Brain microvascular endothelial cell (primary cell): ENCODE results near the gene SCNN1B.

ENCODE experiments used
- DNase-seq: peaks from one replicate; pipeline ENCODE4 v3.0.0-alpha.2; 2020
- H3K27ac ChIP-seq: fragments of 250-450 bp; sonication (Bioruptor Pico); 2 replicates; pipeline ENCODE4 v1.5.1; 2020; ENCODE audit warnings: mild to moderate bottlenecking, moderate library complexity
- H3K27me3 ChIP-seq: fragments of 250-450 bp; sonication (Bioruptor Pico); replicated peaks from 2 replicates; pipeline ENCODE4 v1.5.1; 2020; ENCODE audit warnings: mild to moderate bottlenecking
- H3K36me3 ChIP-seq: fragments of 250-450 bp; sonication (Bioruptor Pico); replicated peaks from 2 replicates; pipeline ENCODE4 v1.5.1; 2020; ENCODE audit warnings: mild to moderate bottlenecking
- H3K4me3 ChIP-seq: 2 replicates; pipeline ENCODE4 v1.5.1; 2011; ENCODE audit warnings: low read depth, mild to moderate bottlenecking, control low read depth, low read length, moderate library complexity
- CTCF ChIP-seq: IDR thresholded peaks from 2 replicates; pipeline ENCODE4 v1.5.1; 2011; ENCODE audit warnings: low read depth, mild to moderate bottlenecking, moderate library complexity, low read length, control low read depth, inconsistent platforms; ENCODE audit errors: missing control alignments
- in situ Hi-C: cut with HindIII; loops from 2 replicates; pipeline ENCODE4 v1.10.0; 2017; ENCODE audit warnings: low sequenced_read_pairs, low pct_ligation_motif_present

Gene SCNN1B

GRCh38 chr16:23257682-23258081 is 44.4 kb upstream of the SCNN1B start:
- H3K27ac ChIP-seq: no peak overlapping the region
- in situ Hi-C loops: no loop called here
- no peak for DNase-seq
- H3K36me3 ChIP-seq: no peaks in the 10 kb centered on the region
- TF ChIP-seq CTCF: no peak
- no peak overlapping the region for H3K4me3 ChIP-seq
- no peaks in the 10 kb centered on the region for H3K27me3 ChIP-seq

GRCh38 chr16:23258919-23259237 is 43.2 kb upstream of the SCNN1B start:
- DNase-seq: no peak
- in situ Hi-C loops: no loop called here
- TF ChIP-seq CTCF: no peak
- H3K27me3 ChIP-seq: no peaks in the 10 kb centered on the region
- no peak overlapping the region for H3K4me3 ChIP-seq
- no peak overlapping the region for H3K27ac ChIP-seq
- no peaks in the 10 kb centered on the region for H3K36me3 ChIP-seq

- no peak for DNase-seq
- in situ Hi-C loops: no loop called here
- no peak for TF ChIP-seq CTCF
- H3K36me3 ChIP-seq: no peaks in the 10 kb centered on the region
- H3K27ac ChIP-seq: no peak overlapping the region
- H3K27me3 ChIP-seq: no peaks in the 10 kb centered on the region
- no peak overlapping the region for H3K4me3 ChIP-seq
Observed at GRCh38 chr16:23267647-23268046, 34.5 kb upstream of the SCNN1B start.

- no peaks in the 10 kb centered on the region for H3K27me3 ChIP-seq
- no peak for DNase-seq
- H3K36me3 ChIP-seq: no peaks in the 10 kb centered on the region
- no peak overlapping the region for H3K27ac ChIP-seq
- TF ChIP-seq CTCF: no peak
- in situ Hi-C loops: no loop called here
- H3K4me3 ChIP-seq: no peak overlapping the region
Observed at GRCh38 chr16:23268561-23268960, 33.5 kb upstream of the SCNN1B start.

- in situ Hi-C loops: no loop called here
- DNase-seq: no peak
- Histone ChIP-seq H3K27me3 (no peaks in the 10 kb centered on the region), H3K4me3 (no peak overlapping the region), H3K27ac (no peak overlapping the region), H3K36me3 (no peaks in the 10 kb centered on the region)
- TF ChIP-seq CTCF: no peak
Observed at GRCh38 chr16:23269248-23269953, 32.7 kb upstream of the SCNN1B start.

GRCh38 chr16:23270654-23271053 is 31.4 kb upstream of the SCNN1B start:
- Histone ChIP-seq H3K27me3 (no peaks in the 10 kb centered on the region), H3K36me3 (no peaks in the 10 kb centered on the region), H3K27ac (no peak overlapping the region), H3K4me3 (no peak overlapping the region)
- no peak for TF ChIP-seq CTCF
- in situ Hi-C loops: no loop called here
- no peak for DNase-seq
